NCI-H2196 (cell line): ENCODE results near the gene ASNSD1.
"Not testable (repeated sequence)": the region's sequence is repeated elsewhere in the genome, so short reads cannot be mapped to it uniquely, and the experiment has no call there.

Experiments used
- DNase-seq: peaks from one replicate; lab custom pipeline; 2025; ENCODE audit not compliant: unreplicated experiment; lab: John Stamatoyannopoulos, UW

The ASNSD1 gene

GRCh38 chr2:189684811-189685210 is 23.6 kb downstream of the ASNSD1 start:
- no peak for DNase-seq

DNA sequence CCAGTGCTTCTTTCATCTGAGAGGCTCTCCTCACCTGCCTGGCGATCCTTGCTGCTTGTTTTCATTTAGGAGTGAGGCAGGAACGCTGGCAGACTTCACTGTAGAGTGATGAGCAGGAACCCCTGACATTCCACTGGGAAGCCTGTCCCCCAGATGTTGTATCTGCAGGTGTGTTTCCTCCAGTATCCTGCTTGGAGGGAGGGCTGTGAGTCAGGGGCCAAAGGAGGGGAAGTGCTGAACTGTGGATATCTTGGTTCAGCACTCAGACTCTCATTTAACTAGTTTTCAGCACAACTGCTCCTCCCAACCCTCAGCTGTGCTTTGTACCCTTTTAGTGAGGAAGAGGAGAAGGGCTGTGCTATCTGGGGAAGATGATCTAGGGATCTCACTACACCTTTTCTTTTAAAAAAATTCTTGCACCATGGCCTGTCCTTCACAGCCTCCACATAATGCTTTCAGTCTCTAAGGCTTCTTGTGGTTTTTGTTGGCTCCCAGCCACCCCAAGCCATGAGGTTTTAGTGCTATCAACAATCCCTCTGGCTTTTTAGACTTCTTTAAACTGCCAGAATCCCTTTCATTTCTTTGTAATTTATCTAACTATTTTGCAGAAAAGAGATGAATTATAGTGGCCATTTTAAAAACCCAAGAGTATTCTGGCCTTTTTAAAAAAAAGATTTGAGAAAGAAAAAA is 24.4 kb downstream of the ASNSD1 start:
- no peak for DNase-seq

- DNase-seq: not testable (repeated sequence)
Measured at GRCh38 chr2:189687796-189688195, 26.5 kb downstream of the ASNSD1 start.

- DNase-seq: no peak
Measured at GRCh38 chr2:189696223-189696622, 35.0 kb downstream of the ASNSD1 start.

- peak; percentile 67 for DNase-seq
Measured at GRCh38 chr2:189698020-189698887, 37.0 kb downstream of the ASNSD1 start.

DNA sequence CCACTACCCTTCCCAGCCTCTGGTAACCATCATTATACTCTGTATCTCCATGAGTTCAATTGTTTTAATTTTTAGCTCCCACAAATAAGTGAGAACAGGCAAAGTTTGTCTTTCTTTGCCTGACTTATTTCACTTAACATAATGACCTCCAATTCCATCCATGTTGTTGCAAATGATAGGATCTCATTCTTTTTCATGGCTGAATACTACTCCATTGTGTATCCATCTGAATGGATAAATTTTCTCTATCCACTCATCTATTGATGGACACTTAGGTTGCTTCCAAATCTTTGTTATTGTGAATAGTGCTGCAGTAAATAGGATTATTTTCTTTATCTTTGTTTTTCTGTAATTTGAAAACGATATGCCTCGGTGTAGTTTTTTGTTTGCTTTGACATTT is 39.4 kb downstream of the ASNSD1 start:
- DNase-seq: no peak

GRCh38 chr2:189702071-189702470 is 40.8 kb downstream of the ASNSD1 start:
- no peak for DNase-seq

DNA sequence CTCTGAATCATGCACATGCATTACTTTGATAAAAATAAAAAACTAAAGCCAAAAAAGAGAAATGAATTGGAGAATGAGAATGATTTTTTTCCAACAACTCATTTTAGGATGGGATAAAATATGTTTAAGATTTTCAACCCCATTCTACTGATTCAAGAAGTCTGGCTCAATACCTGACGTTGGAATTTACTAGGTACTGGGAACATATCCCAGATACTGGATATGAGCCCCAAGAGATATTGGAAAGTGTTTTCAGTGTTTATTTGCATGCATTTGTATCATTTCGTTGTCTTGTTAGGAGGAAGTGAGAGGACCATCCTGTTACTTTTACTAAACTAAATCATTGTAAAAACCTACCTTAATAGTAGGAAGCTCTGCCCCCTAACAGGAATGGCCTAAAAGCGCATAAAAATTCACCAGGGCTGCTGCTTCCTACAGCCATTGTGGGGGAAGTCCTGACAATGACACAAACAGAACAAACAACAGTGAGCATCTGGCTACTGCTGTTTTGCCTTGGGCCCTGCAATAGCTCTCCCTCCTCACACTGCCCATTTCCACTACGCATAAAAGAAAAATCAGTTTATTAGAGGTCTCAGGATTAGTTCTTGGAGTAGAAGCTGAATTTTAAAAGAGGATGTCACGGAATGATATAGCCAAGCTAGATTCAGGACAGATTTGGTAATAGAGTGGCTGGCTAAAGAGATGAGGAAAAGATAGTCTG is 48.4 kb downstream of the ASNSD1 start:
- DNase-seq: no peak

- not testable (repeated sequence) for DNase-seq
Measured at GRCh38 chr2:189717593-189717992, 56.3 kb downstream of the ASNSD1 start.

- DNase-seq: no peak
Measured at GRCh38 chr2:189719571-189719970, 58.3 kb downstream of the ASNSD1 start.
